GM10847 (cell line): Measurements from ENCODE around the gene RNF5.

Experiments
- POLR2A ChIP-seq: IDR thresholded peaks from 2 replicates; pipeline ENCODE4 v1.6.1; 2011; ENCODE audit not compliant: insufficient read length; ENCODE audit errors: extremely low read depth

RNF5 gene

DNA sequence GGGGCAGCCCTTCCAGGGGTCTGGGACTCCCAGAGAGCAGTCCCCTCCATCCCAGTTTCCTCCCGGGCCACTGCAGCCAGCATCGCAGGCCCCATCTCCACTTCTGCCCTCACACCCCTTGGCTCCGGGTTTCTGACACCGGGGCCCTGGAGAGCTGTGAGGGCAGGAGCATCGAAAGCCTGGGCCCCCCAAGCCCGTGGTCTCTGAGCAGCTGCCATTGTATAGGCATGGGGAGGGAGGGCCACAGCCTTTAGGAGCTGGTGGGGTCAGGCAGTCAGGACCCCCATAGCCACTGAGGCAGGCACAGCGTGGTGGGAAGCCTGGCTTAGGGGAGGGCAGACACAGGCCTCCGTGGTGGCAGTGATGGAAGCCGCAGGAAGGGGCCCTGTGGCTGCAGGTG is 24.0 kb downstream of the RNF5 start:
- TF ChIP-seq POLR2A, result no peak

DNA sequence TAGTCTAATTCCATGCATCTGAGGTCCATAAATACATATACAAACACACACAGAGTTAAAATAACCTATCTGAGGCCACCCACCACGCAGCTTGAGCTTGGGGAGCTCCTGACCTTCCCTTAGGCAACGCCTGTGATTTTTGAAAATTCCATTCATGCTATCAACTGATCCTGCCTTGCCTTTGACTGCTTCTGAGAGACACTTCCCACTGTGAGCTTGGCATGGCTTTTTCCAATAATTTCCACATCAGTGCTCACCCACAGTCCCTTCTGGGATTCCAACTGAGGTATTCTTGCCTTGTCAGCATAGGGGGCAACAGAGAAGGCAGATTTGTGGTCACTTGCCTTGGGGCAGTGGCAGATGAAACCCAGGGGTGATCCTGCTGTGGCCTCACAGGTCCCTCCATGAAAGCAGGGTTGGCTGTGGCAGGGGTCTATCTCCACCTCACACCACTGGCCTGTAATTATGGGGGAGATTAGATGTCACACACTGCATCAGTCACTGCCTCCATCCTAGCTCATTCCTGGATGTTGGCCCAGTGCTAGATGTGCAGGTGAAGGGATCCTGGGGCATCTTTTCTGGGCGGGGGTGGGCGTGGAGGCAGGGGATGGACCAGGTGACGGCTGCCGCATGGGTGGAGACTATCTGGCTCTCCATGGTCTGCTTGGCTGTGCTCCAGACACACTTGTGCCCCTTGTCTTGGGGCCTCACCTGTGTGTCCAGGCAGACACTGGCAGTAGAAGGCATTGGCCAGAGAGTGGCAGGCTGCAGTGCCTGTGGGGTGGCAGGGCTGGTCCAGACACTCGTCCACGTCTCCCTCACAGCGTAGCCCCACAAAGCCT is 25.4 kb downstream of the RNF5 start:
- no peak for TF ChIP-seq POLR2A

DNA sequence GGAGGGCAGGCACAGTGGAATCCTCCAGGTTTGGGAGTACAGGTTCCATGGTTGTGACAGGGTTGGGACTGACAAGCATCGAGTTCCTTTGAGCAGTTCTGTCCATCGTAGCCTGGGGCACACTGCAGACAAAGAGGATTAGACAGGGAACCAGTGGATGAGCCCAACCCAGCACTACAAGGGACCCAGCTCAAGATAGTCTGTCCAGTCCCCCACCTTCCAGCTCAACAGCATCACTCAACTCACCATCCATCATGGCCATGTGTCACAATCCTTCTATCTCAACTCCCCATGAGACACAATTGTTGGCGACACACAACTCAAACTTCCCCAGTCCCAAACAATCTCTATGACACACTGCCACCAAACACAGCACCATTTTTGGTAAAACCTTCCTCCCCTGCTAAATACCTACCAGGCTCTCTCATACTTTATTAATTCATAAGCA is 26.1 kb downstream of the RNF5 start:
- TF ChIP-seq POLR2A, result no peak

DNA sequence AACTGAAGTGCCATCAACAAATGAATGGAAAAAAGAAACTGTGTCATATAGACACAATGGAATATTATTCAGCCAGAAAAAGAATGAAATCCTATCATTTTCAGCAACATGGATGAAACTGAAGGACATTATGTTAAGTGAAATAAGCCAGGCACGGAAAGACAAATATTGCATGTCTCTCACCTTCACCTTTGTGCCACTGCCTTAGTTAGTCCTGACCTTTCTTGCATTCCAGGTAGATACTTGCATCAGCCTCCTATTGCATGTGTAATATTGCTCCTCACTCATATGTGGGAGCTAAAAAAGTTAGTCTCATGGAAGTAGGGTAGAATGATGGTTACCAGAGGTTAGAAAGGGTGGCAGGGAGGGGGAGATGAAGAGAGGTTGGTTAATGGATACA is 30.8 kb downstream of the RNF5 start:
- TF ChIP-seq POLR2A, result no peak

DNA sequence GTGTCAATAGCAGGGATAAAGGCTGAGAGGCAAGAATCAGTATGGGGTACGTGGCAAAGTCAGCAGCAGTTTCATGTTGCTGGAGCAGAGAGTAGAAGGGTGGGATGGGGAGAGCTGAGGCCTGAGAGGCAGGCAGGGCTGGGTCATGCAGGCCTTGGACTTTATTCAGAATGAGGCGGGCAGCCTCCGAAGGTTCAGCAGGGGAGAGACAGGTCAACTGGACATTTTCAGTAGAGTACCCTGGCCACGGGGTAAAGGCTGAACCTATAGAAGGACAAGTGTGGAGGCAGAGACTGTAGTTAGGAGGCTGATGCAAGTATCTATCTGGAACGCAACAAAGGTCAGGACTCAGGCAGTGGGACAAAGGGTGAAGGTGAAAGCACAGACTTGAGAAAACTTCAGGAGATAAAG is 32.0 kb downstream of the RNF5 start:
- no peak for TF ChIP-seq POLR2A

GRCh38 chr6:32212076-32212760 is 34.0 kb downstream of the RNF5 start:
- TF ChIP-seq POLR2A, result no peak

DNA sequence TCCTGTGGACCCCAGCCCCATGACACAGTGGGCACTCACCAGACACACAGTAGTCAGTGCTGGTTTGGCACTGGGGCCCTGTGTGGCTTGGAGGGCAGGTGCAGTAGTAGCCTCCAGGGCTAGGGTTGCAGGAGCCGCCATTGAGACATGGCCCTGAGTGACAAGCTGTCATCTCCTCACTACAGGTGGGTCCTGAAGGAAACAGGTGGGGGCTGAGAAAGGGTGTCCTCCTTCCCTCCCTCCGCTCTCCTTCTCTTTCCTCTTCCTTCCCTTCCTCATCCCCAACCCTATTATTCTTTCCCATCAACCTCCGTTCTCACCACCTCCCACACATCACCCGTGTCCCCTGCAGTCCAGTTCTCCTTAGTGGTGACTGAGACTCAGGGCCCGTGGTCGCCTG is 35.4 kb downstream of the RNF5 start:
- TF ChIP-seq POLR2A, result no peak

DNA sequence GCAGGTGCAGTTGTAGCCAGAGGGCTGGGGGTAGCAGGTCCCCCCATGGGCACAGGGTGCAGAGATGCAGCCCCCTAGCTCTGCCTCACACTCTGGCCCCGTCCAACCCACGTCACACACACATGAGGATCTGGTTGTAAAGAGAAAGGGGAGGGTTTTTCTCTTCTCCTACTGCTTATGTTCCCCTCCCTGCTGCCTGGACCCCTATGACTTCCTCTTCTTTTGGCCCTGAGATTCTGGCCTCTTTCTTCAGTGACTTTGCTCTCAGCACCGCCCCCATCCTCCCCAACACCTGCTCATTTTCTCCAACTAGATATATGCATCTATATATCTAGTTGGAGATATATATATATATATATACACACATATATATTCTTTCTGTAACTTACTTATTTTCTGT is 35.9 kb downstream of the RNF5 start:
- TF ChIP-seq POLR2A, result no peak

- no peak for TF ChIP-seq POLR2A
Observed at GRCh38 chr6:32215617-32216016, 37.4 kb downstream of the RNF5 start.

- no peak for TF ChIP-seq POLR2A
Observed at GRCh38 chr6:32216285-32216684, 38.1 kb downstream of the RNF5 start.

GRCh38 chr6:32216998-32217397 is 38.8 kb downstream of the RNF5 start:
- TF ChIP-seq POLR2A, result no peak

DNA sequence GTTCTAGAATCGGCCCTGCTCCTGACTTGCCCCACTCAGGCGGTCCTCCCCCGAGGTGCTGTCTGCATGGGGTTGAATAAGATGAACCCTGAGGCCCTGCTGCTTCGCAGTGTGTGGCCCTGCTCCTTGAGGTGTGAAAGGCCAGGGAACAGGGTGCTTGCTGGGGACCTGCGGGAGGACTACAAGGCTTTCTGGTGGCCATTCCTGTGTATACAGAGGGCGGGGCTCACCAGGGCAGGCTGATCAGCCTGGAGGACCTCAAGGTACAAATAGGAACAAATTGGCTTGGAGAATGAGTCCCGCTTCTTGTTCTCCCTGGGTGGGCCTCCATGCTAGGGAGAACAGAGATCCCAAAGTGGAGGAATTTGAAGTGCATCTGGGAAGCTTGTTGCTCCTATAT is 40.0 kb downstream of the RNF5 start:
- TF ChIP-seq POLR2A, result no peak

DNA sequence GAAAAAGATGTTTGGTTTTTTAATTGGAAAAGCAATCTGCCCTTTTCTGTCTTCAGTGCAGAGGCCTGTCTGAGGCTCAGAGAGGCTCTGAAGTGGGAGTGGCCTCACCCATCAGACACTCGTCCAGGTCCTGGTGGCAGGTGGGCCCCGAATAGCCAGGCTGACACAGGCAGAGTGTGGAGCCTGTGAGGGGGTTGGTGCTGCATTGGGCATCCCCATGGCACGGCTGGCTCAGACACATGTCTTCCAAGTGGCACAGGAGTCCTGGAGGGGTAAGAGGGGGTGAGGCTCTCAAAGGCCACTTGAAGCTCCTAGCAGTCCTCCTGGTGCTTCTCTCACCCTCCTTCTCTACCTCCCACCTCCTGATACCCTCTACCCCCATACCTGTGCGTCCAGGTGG is 41.8 kb downstream of the RNF5 start:
- no peak for TF ChIP-seq POLR2A

GRCh38 chr6:32222333-32223230 is 44.4 kb downstream of the RNF5 start:
- no peak for TF ChIP-seq POLR2A
